CD4-positive, alpha-beta memory T cell (primary cell): ENCODE results near the gene SIX5. TPM values are rescaled to one million over a fixed set of nuclear protein-coding genes. Genes with fewer than 3 reads are reported as not detected.

Experiments used
- CTCF ChIA-PET: fragments of 350-600 bp; sonication (Branson Sonifier 250); formaldehyde crosslinking; loops from one replicate; lab custom pipeline; 2021; ENCODE audit warnings: inconsistent platforms; ENCODE audit not compliant: partially characterized antibody; lab: Charles Lee
- POLR2A ChIA-PET: fragments of 350-600 bp; sonication (Branson Sonifier 250); formaldehyde crosslinking; loops from one replicate; lab custom pipeline; 2021; ENCODE audit not compliant: partially characterized antibody; lab: Charles Lee
- DNase-seq, 5 donors: peaks; one replicate each; pipeline versions ENCODE4 v3.0.0 to v3.0.0-alpha.2; 2020 to 2022; ENCODE audit warnings: mixed read lengths in 1 of 5
- H3K27ac ChIP-seq: one replicate; pipeline ENCODE4 v1.7.0; 2013; ENCODE audit warnings: low read depth, low read length
- H3K27me3 ChIP-seq: 2 replicates; pipeline ENCODE4 v1.7.0; 2013; ENCODE audit warnings: mild to moderate bottlenecking, low read length, moderate library complexity; ENCODE audit not compliant: insufficient read depth
- H3K36me3 ChIP-seq: 2 replicates; pipeline ENCODE4 v1.7.0; 2013; ENCODE audit warnings: mild to moderate bottlenecking, low read length, moderate library complexity; ENCODE audit not compliant: insufficient read depth
- H3K4me1 ChIP-seq: 2 replicates; pipeline ENCODE4 v1.7.0; 2013; ENCODE audit warnings: mild to moderate bottlenecking, low read length, moderate library complexity; ENCODE audit not compliant: insufficient read depth
- H3K4me3 ChIP-seq, 2 donors: one replicate each; pipeline ENCODE4 v1.7.0; 2013; ENCODE audit warnings: low read length in 2 of 2, mild to moderate bottlenecking in 1 of 2
- H3K9me3 ChIP-seq, 2 donors: one replicate each; pipeline ENCODE4 v1.7.0; 2013; ENCODE audit warnings: low read length in 2 of 2, control low read depth in 1 of 2; ENCODE audit not compliant: control insufficient read depth in 1 of 2
- H3K27ac Mint-ChIP-seq, 7 donors: one replicate each; pipeline ENCODE4 v1.8.0; 2020 to 2021; ENCODE audit warnings: mixed read lengths in 7 of 7, mild to moderate bottlenecking in 6 of 7, inconsistent platforms in 3 of 7, moderate library complexity in 3 of 7
- H3K27me3 Mint-ChIP-seq, 2 donors: one replicate each; pipeline ENCODE4 v1.8.0; 2020 to 2021; ENCODE audit warnings: mixed read lengths in 2 of 2
- H3K36me3 Mint-ChIP-seq, 2 donors: one replicate each; pipeline ENCODE4 v1.8.0; 2020 to 2021; ENCODE audit warnings: mixed read lengths in 2 of 2, inconsistent platforms in 1 of 2, mild to moderate bottlenecking in 1 of 2
- H3K4me1 Mint-ChIP-seq, 4 donors: one replicate each; pipeline ENCODE4 v1.8.0; 2020 to 2021; ENCODE audit warnings: mixed read lengths in 4 of 4, mild to moderate bottlenecking in 1 of 4
- H3K4me3 Mint-ChIP-seq, 8 donors: one replicate each; pipeline ENCODE4 v1.8.0; 2020 to 2021; ENCODE audit warnings: mixed read lengths in 8 of 8, mild to moderate bottlenecking in 7 of 8, moderate library complexity in 6 of 8, inconsistent platforms in 3 of 8
- H3K9me3 Mint-ChIP-seq, 8 donors: one replicate each; pipeline ENCODE4 v1.8.0; 2020 to 2021; ENCODE audit warnings: mixed read lengths in 8 of 8, mild to moderate bottlenecking in 5 of 8, inconsistent platforms in 3 of 8, moderate library complexity in 1 of 8
- intact Hi-C: fragments of 100-400 bp; cut with micrococcal nuclease; formaldehyde crosslinking; loops from one replicate; pipeline ENCODE4 v1.15.1; 2023
- polyA plus RNA-seq, 2 donors: library from polyadenylated mRNA; unstranded; fragments of 300-500 nt; fragmentation: Illumina TruSeq; gene quantifications; one replicate each; pipeline ENCODE4 v1.2.3, GENCODE V29; 2021
- total RNA-seq, 2 experiments: library from RNA; stranded (reverse); gene quantifications; one replicate each; pipeline ENCODE4 v1.2.3, GENCODE V29; 2021

The SIX5 gene
- total and polyA plus RNA-seq, 4 experiments from 2014 or later, result 0.08 to 1.7 (median 1.5) TPM; not detected in 1

DNA sequence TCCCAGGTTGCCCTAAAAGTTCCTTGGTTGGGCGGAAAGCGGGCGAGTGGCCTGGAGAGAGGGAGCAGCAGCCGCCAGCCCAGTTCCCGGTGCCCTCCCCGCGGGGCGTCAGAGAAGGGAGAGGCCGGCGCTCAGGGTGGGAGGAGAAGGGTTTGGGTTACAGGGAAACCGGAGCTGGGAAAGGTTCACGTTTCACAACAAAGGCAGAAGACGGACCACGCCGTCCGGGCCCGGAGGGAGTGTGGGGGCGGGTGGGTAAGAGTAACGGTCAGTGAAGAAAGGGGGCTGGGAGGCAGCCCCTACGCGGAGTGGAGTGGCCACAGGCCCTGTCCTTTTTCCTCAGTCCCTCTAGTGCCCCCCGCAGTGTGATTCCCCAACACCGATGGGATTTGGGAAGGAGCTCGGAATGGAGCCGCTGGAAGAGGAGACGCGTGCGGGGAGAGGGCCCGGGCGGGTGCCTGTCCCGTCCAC lies 1.6 kb downstream of the SIX5 start:
- Mint-ChIP-seq H3K27me3 (peaks cover 1 to 14% of the 10 kb centered on the region in 2 donors), H3K36me3 (peaks cover 0 to 4% of the 10 kb centered on the region in 2 donors), H3K4me3 (peak overlapping the region in 5 of 8 donors; percentile 34 to 61 (median 52)), H3K4me1 (peaks cover 1 to 30% (median 5%) of the 10 kb centered on the region in 4 donors), H3K9me3 (peaks cover 0 to 3% (median 0%) of the 10 kb centered on the region in 8 donors), H3K27ac (no peak overlapping the region)
- H3K27ac ChIP-seq, result no peak overlapping the region
- H3K4me1 ChIP-seq, result peaks cover 22% of the 10 kb centered on the region
- ChIA-PET POLR2A (interaction anchor here (1.7 to 6.9 kb wide), 3 partner anchors 32 to 75 kb away, joined by 9 to 84 read pairs (median 23); partner anchors contain the start of genes QPCTL and SNRPD2), CTCF (interaction anchor here (1.3 to 5.3 kb wide), 2 partner anchors 12 to 31 kb away, joined by 4 to 238 read pairs; partner anchors contain the start of gene DMWD)
- no peak overlapping the region for H3K4me3 ChIP-seq
- no peaks in the 10 kb centered on the region for H3K9me3 ChIP-seq
- no peaks in the 10 kb centered on the region for H3K27me3 ChIP-seq
- no peak for DNase-seq
- H3K36me3 ChIP-seq, result no peaks in the 10 kb centered on the region
- intact Hi-C loops, result loop anchor here (5.0 kb wide), 1 partner anchor 50 kb away; no protein-coding TSS in a partner anchor

DNA sequence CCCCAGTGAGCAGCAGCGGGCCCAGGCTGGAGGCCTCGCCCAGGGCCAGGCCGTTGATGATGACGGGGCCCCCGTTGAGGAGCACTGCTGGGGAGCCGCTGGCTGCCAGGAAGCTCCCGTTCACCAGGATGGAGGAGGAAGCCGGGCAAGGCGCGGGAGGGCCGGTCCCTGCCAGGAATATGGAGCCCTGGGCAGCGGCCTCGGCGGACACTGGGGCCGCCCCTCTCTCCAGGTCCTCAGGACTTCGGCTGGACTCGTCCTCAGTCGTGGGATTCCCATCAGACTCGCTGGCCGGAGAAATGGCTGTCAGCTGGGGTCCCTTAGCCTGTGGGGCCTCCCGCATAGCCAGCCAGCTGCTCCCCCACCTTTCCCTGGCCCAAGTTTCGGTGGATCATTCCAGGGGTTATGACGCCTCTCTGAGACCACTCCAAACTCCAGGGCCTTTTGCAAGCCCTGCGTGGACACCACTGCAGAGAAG lies 2.1 kb downstream of the SIX5 start:
- peak overlapping the region in 4 of 8 donors; percentile 51 to 59 (median 56) for H3K4me3 Mint-ChIP-seq
- H3K9me3 Mint-ChIP-seq, result peaks cover 0 to 3% (median 0%) of the 10 kb centered on the region in 8 donors
- H3K4me3 ChIP-seq, result no peak overlapping the region
- peaks cover 22% of the 10 kb centered on the region for H3K4me1 ChIP-seq
- H3K36me3 ChIP-seq, result no peaks in the 10 kb centered on the region
- peaks cover 1 to 13% of the 10 kb centered on the region in 2 donors for H3K27me3 Mint-ChIP-seq
- H3K9me3 ChIP-seq, result no peaks in the 10 kb centered on the region
- intact Hi-C loops, result loop anchor here (5.0 kb wide), 1 partner anchor 50 kb away; no protein-coding TSS in a partner anchor
- peaks cover 0 to 2% of the 10 kb centered on the region in 2 donors for H3K36me3 Mint-ChIP-seq
- H3K4me1 Mint-ChIP-seq, result peaks cover 1 to 26% (median 4%) of the 10 kb centered on the region in 4 donors
- no peaks in the 10 kb centered on the region for H3K27me3 ChIP-seq
- DNase-seq, result no peak
- ChIA-PET CTCF (interaction anchor here (1.3 to 5.3 kb wide), 2 partner anchors 12 to 31 kb away, joined by 4 to 238 read pairs; partner anchors contain the start of gene DMWD), POLR2A (interaction anchor here (6.9 kb wide), 1 partner anchor 33 kb away, joined by 84 read pairs; no protein-coding TSS in a partner anchor)
- H3K27ac ChIP-seq, result no peak overlapping the region
- H3K27ac Mint-ChIP-seq, result no peak overlapping the region

DNA sequence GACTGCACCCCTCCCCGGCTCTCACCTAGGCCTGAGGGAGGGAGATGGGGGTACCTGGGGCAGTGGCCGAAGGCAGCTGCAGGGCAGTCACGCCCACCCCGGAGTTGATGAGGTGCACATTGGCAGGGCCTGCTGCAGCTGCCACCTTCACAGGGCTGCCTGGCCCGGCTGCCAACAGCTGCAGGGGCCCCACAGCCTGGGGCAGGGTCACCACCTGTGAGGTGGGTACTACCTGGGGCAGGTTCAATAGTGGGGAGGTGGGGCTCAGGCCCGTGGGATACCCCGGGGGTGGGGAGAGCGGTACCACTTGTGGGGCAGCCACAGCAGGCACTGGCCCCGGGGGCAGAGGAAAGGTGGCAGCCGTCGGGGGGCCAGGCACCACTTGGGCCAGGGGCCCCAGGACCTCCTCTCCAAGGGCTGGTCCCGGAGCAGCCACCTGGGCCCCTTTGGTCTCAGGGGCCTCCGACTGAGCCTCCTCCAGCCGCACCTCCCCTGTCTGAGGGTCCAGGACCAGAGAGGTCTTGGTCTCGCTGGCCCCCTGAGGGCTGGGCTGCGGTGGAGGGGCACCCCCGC lies 2.7 kb downstream of the SIX5 start:
- Mint-ChIP-seq H3K27ac (no peak overlapping the region), H3K4me3 (no peak overlapping the region), H3K36me3 (peaks cover 0 to 2% of the 10 kb centered on the region in 2 donors), H3K4me1 (peaks cover 1 to 26% (median 4%) of the 10 kb centered on the region in 4 donors), H3K27me3 (peaks cover 1 to 13% of the 10 kb centered on the region in 2 donors), H3K9me3 (peaks cover 0 to 3% (median 0%) of the 10 kb centered on the region in 8 donors)
- Histone ChIP-seq H3K36me3 (no peaks in the 10 kb centered on the region), H3K27me3 (no peaks in the 10 kb centered on the region), H3K4me3 (no peak overlapping the region), H3K27ac (no peak overlapping the region), H3K4me1 (peaks cover 22% of the 10 kb centered on the region), H3K9me3 (no peaks in the 10 kb centered on the region)
- intact Hi-C loops, result loop anchor here (5.0 kb wide), 1 partner anchor 49 kb away; no protein-coding TSS in a partner anchor
- POLR2A ChIA-PET, result no interaction called here
- DNase-seq, result no peak
- CTCF ChIA-PET, result interaction anchor here (5.3 kb wide), 1 partner anchor 32 kb away, joined by 238 read pairs; the partner anchor contains the start of gene DMWD

DNA sequence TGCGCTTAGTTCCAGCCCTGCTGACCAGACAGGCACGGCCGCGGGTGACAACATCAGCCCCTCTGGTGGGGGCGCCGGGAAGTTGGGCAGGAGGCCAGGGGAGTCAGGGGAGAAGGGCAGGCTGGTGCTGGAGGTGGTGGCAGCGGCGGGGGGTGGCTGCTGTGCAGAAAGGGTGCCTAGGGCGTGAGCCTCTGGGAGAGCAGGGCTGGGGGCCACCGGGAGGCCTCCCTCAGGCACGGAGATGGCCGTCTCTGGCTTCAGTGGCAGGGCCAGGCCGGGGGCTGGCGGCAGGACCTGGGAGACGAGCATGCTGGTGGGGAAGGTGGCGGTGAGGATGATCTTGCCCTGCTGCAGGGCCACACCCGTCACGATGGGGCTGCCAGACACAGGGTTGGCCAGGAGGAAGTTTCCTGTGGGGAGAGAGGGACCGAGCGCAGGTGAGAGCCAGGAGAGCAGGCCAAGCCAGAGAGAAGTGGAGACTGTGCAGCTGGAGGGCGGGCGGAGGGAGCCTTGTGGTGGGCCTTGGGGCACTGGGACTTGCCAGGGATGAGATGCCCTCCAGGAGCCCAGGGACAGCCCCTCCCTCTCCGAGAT lies 3.3 kb downstream of the SIX5 start:
- H3K36me3 ChIP-seq, result no peaks in the 10 kb centered on the region
- CTCF ChIA-PET, result interaction anchor here (5.3 kb wide), 1 partner anchor 32 kb away, joined by 238 read pairs; the partner anchor contains the start of gene DMWD
- peaks cover 18% of the 10 kb centered on the region for H3K4me1 ChIP-seq
- no peak overlapping the region for H3K4me3 ChIP-seq
- Mint-ChIP-seq H3K4me3 (no peak overlapping the region), H3K9me3 (no peaks in the 10 kb centered on the region), H3K27me3 (peaks cover 1 to 13% of the 10 kb centered on the region in 2 donors), H3K36me3 (peaks cover 0 to 2% of the 10 kb centered on the region in 2 donors), H3K27ac (no peak overlapping the region), H3K4me1 (peaks cover 1 to 21% (median 4%) of the 10 kb centered on the region in 4 donors)
- no peak overlapping the region for H3K27ac ChIP-seq
- POLR2A ChIA-PET, result no interaction called here
- intact Hi-C loops, result loop anchor here (5.0 kb wide), 1 partner anchor 48 kb away; no protein-coding TSS in a partner anchor
- no peaks in the 10 kb centered on the region for H3K9me3 ChIP-seq
- no peaks in the 10 kb centered on the region for H3K27me3 ChIP-seq
- DNase-seq, result no peak

DNA sequence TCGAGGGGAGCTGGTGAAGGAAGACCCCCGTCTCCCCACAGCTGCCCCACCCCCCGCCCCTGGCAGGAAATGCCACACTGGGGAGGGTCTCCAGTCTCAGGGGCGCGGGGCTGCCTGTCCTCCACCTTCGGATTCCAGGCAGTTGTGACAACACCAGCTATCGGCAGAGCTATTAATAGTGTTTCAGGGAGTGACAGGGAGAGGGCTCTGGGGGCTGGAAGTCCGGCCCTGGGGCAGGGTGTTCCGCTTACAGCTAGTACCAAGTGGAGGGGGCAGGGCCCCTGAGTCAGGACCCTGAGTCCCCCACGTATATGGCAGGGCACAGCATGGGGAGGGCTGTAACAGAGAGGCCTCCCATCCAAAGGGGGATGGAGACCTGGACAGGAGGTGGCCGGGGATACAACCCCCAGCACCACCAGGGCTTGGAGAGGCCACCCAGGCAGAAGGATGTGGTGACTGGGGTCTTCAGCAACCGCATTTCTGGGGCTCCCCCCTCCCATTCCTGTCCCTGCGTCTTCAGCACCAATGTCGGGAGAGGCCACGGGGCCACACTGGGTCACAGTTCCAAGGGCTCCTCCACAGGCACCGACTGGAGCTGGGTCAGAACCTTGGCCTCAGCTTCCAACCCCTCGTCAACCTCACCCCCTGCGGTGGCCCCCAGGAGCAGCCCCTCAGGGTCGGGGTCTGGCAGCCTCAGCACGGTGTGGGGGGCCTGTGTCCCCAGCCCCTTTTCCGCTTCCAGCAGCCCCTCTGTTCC lies 3.9 kb downstream of the SIX5 start:
- Histone ChIP-seq H3K9me3 (no peaks in the 10 kb centered on the region), H3K4me1 (peaks cover 13% of the 10 kb centered on the region), H3K27me3 (no peaks in the 10 kb centered on the region), H3K36me3 (no peaks in the 10 kb centered on the region), H3K27ac (no peak overlapping the region), H3K4me3 (no peak overlapping the region)
- intact Hi-C loops, result loop anchor here (5.0 kb wide), 1 partner anchor 48 kb away; no protein-coding TSS in a partner anchor
- ChIA-PET POLR2A (no interaction called here), CTCF (no interaction called here)
- Mint-ChIP-seq H3K4me3 (peak overlapping the region in 2 of 8 donors; percentile 36 to 52), H3K27me3 (peaks cover 1 to 11% of the 10 kb centered on the region in 2 donors), H3K4me1 (peaks cover 0 to 14% (median 3%) of the 10 kb centered on the region in 4 donors), H3K36me3 (peaks cover 0 to 2% of the 10 kb centered on the region in 2 donors), H3K27ac (peak overlapping the region in 1 of 7 donors; percentile 60), H3K9me3 (no peaks in the 10 kb centered on the region)
- no peak for DNase-seq

DNA sequence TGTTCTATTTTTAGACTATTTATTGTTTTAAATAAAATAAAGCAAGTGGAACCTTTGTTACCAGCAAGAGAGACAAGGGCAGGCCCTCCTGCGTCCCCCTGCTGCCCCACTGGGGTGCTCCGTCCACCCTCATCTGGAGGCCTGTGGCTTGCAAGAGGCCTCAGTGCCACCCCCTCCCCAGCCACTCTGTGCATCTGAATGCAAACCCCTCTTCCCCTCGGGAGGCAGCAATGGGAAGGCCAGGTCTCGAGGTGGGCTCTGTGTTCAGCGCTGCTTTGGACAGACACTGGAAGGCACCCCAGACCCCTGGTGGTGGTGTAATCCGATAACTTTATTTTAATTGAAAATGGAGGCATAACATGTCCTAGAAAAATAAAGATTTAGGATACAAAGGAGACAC lies 4.6 kb downstream of the SIX5 start:
- intact Hi-C loops, result no loop called here
- no peaks in the 10 kb centered on the region for H3K27me3 ChIP-seq
- no peak overlapping the region for H3K4me3 ChIP-seq
- Mint-ChIP-seq H3K36me3 (no peaks in the 10 kb centered on the region), H3K9me3 (no peaks in the 10 kb centered on the region), H3K27ac (peak overlapping the region in 1 of 7 donors; percentile 60), H3K4me3 (peak overlapping the region in 1 of 8 donors; percentile 52), H3K27me3 (peaks cover 1 to 8% of the 10 kb centered on the region in 2 donors), H3K4me1 (peaks cover 0 to 7% (median under 1%) of the 10 kb centered on the region in 4 donors)
- H3K36me3 ChIP-seq, result no peaks in the 10 kb centered on the region
- ChIA-PET POLR2A (no interaction called here), CTCF (no interaction called here)
- DNase-seq, result no peak
- H3K4me1 ChIP-seq, result peaks cover 7% of the 10 kb centered on the region
- no peaks in the 10 kb centered on the region for H3K9me3 ChIP-seq
- no peak overlapping the region for H3K27ac ChIP-seq
